H1 (cell line): ENCODE measurements around the gene TDRD12. TPM values are rescaled to one million over a fixed set of nuclear protein-coding genes. Genes with fewer than 3 reads are reported as not detected.
"Not testable (repeated sequence)": the region's sequence is repeated elsewhere in the genome, so short reads cannot be mapped to it uniquely, and the experiment has no call there.

Experiments
- CTCF ChIA-PET: fragments of 300-600 bp; sonication (Branson Sonifier 250); formaldehyde crosslinking; loops from one replicate; lab custom pipeline; 2021; ENCODE audit not compliant: partially characterized antibody; lab: Charles Lee
- POLR2A ChIA-PET: fragments of 300-600 bp; sonication (Branson Sonifier 250); formaldehyde crosslinking; loops from one replicate; lab custom pipeline; 2021; ENCODE audit warnings: inconsistent platforms; ENCODE audit not compliant: partially characterized antibody; lab: Charles Lee
- DNase-seq, 2 experiments: peaks; one replicate each; pipeline versions ENCODE4 v3.0.0 to v3.0.0-alpha.2; 2010 to 2022; ENCODE audit warnings: low spot score in 2 of 2, low read depth in 1 of 2, mixed read lengths in 1 of 2
- FAIRE-seq: peaks from 2 replicates; lab custom pipeline; 2011; peaks lifted over from hg19 to GRCh38; lab: Jason Lieb, UNC
- H2AFZ ChIP-seq: 2 replicates; pipeline ENCODE4 v1.8.1; 2012; ENCODE audit warnings: low read length, inconsistent platforms
- H2AK5ac ChIP-seq: 2 replicates; pipeline ENCODE4 v1.6.1; 2013; ENCODE audit warnings: low read depth, low read length
- H2BK120ac ChIP-seq: replicated peaks from 2 replicates; pipeline ENCODE3; 2013; ENCODE audit warnings: low read depth, low read length, inconsistent platforms
- H2BK12ac ChIP-seq: 2 replicates; pipeline ENCODE4 v1.6.1; 2013; ENCODE audit warnings: low read depth, low read length
- H2BK15ac ChIP-seq: 2 replicates; pipeline ENCODE4 v1.6.1; 2013; ENCODE audit warnings: low read length
- H2BK20ac ChIP-seq: 2 replicates; pipeline ENCODE4 v1.6.1; 2013; ENCODE audit warnings: low read length
- H2BK5ac ChIP-seq: 2 replicates; pipeline ENCODE4 v1.6.1; 2013; ENCODE audit warnings: low read depth, low read length
- H3K14ac ChIP-seq: 2 replicates; pipeline ENCODE4 v1.6.1; 2013; ENCODE audit warnings: inconsistent platforms; ENCODE audit not compliant: insufficient read length
- H3K18ac ChIP-seq: 2 replicates; pipeline ENCODE4 v1.6.1; 2013; ENCODE audit warnings: low read length; ENCODE audit errors: extremely low read depth
- H3K23ac ChIP-seq: 2 replicates; pipeline ENCODE4 v1.6.1; 2013; ENCODE audit warnings: inconsistent platforms; ENCODE audit not compliant: insufficient read length
- H3K23me2 ChIP-seq: 2 replicates; pipeline ENCODE4 v1.6.1; 2013; ENCODE audit warnings: low read depth, low read length
- H3K27ac ChIP-seq: 2 replicates; pipeline ENCODE4 v1.6.1; 2011; ENCODE audit warnings: low read depth, low read length, inconsistent platforms
- H3K27me3 ChIP-seq, 4 experiments: replicated peaks in 1 of 4; 1 replicate in 1 of 4; 2 replicates in 3 of 4; pipeline versions ENCODE4 v1.6.1 to v1.8.1; 2011 to 2013; ENCODE audit warnings: low read length in 3 of 4, mild to moderate bottlenecking in 3 of 4, inconsistent platforms in 2 of 4, mixed read lengths in 2 of 4, moderate library complexity in 1 of 4; ENCODE audit not compliant: control insufficient read depth in 3 of 4, insufficient read depth in 3 of 4; ENCODE audit errors: extremely low read depth in 1 of 4
- H3K36me3 ChIP-seq, 4 experiments: 2 replicates each; pipeline versions ENCODE4 v1.6.1 to v1.8.1; 2011 to 2013; ENCODE audit warnings: mild to moderate bottlenecking in 4 of 4, low read length in 3 of 4, moderate library complexity in 2 of 4, control low read depth in 1 of 4, inconsistent platforms in 1 of 4; ENCODE audit not compliant: insufficient read depth in 4 of 4, control insufficient read depth in 2 of 4
- H3K4ac ChIP-seq: replicated peaks from 2 replicates; pipeline ENCODE3; 2013; ENCODE audit warnings: low read length, low read depth, mixed read lengths, inconsistent platforms; ENCODE audit not compliant: insufficient read length
- H3K4me1 ChIP-seq, 4 experiments: replicated peaks in 1 of 4; 1 replicate in 1 of 4; 2 replicates in 3 of 4; pipeline versions ENCODE4 v1.6.1 to v1.8.1; 2011 to 2013; ENCODE audit warnings: low read length in 3 of 4, inconsistent platforms in 2 of 4, mixed read lengths in 1 of 4; ENCODE audit not compliant: insufficient read depth in 4 of 4, control insufficient read depth in 3 of 4
- H3K4me2 ChIP-seq, 2 experiments: 2 replicates each; pipeline versions ENCODE4 v1.6.1 to v1.8.1; 2011 to 2013; ENCODE audit warnings: low read depth in 2 of 2, low read length in 2 of 2, control low read depth in 1 of 2, inconsistent platforms in 1 of 2, mild to moderate bottlenecking in 1 of 2; ENCODE audit not compliant: insufficient read depth in 1 of 2
- H3K4me3 ChIP-seq, 4 experiments: fragments of 200-600, 300-600 bp in 1 of 4; sonication (generic), shearing (Covaris generic), sonication (Bioruptor Twin) in 1 of 4; 2 replicates each; pipeline versions ENCODE4 v1.5.1 to v1.8.1; 2011 to 2016; ENCODE audit warnings: low read length in 4 of 4, low read depth in 3 of 4, control low read depth in 2 of 4, inconsistent platforms in 2 of 4, mild to moderate bottlenecking in 2 of 4, mixed read lengths in 1 of 4, moderate library complexity in 1 of 4; ENCODE audit not compliant: insufficient read depth in 2 of 4; ENCODE audit errors: extremely low read depth in 1 of 4
- H3K56ac ChIP-seq: replicated peaks from 2 replicates; pipeline ENCODE3; 2013; ENCODE audit warnings: low read depth, mild to moderate bottlenecking, mixed read lengths, low read length, inconsistent platforms; ENCODE audit not compliant: insufficient read length
- H3K79me1 ChIP-seq: 2 replicates; pipeline ENCODE4 v1.6.1; 2013; ENCODE audit warnings: low read depth, low read length, control low read depth
- H3K79me2 ChIP-seq, 2 experiments: 2 replicates each; pipeline versions ENCODE4 v1.6.1 to v1.8.1; 2012 to 2013; ENCODE audit warnings: low read length in 2 of 2, mild to moderate bottlenecking in 2 of 2, inconsistent platforms in 1 of 2; ENCODE audit not compliant: insufficient read depth in 2 of 2, control insufficient read depth in 1 of 2
- H3K9ac ChIP-seq, 4 experiments: replicated peaks in 1 of 4; 1 replicate in 1 of 4; 2 replicates in 3 of 4; pipeline versions ENCODE4 v1.6.1 to v1.8.1; 2011 to 2013; ENCODE audit warnings: low read depth in 3 of 4, low read length in 3 of 4, control low read depth in 2 of 4, mild to moderate bottlenecking in 2 of 4, moderate library complexity in 2 of 4, inconsistent platforms in 1 of 4; ENCODE audit errors: extremely low read depth in 1 of 4
- H3K9me3 ChIP-seq, 2 experiments: 2 replicates each; pipeline versions ENCODE4 v1.6.1 to v1.8.1; 2012 to 2013; ENCODE audit warnings: mild to moderate bottlenecking in 2 of 2, moderate library complexity in 2 of 2, control low read depth in 1 of 2, inconsistent platforms in 1 of 2, low read depth in 1 of 2, low read length in 1 of 2, mixed read lengths in 1 of 2; ENCODE audit not compliant: insufficient read depth in 2 of 2
- H4K20me1 ChIP-seq, 2 experiments: replicated peaks in 1 of 2; 2 replicates each; pipeline versions ENCODE3 to v1.8.1; 2011 to 2013; ENCODE audit warnings: inconsistent platforms in 2 of 2, low read length in 2 of 2, mild to moderate bottlenecking in 1 of 2; ENCODE audit not compliant: insufficient read depth in 2 of 2, control insufficient read depth in 1 of 2
- H4K5ac ChIP-seq: 2 replicates; pipeline ENCODE4 v1.6.1; 2013; ENCODE audit warnings: low read length, low read depth, mixed read lengths, inconsistent platforms; ENCODE audit not compliant: insufficient read length
- H4K8ac ChIP-seq: 2 replicates; pipeline ENCODE4 v1.8.0; 2013; ENCODE audit warnings: mild to moderate bottlenecking, moderate library complexity, low read length, inconsistent platforms; ENCODE audit not compliant: insufficient read depth; ENCODE audit errors: extremely low read depth
- H4K91ac ChIP-seq: replicated peaks from 2 replicates; pipeline ENCODE3; 2013; ENCODE audit warnings: low read length, mixed read lengths, inconsistent platforms; ENCODE audit not compliant: insufficient read length
- SP1 ChIP-seq: IDR thresholded peaks from 2 replicates; pipeline ENCODE4 v1.6.1; 2011; ENCODE audit warnings: low read depth, low read length
- WGBS, 2 experiments: shearing (Covaris generic) in 1 of 2; methylation state at CpG; one replicate each; pipeline versions ENCODE4 v1.1.6 to v1.1.7; 2013 to 2015; ENCODE audit warnings: low lambda C conversion rate in 2 of 2, mixed read lengths in 2 of 2, inconsistent platforms in 1 of 2, low coverage in 1 of 2, missing lambda C conversion rate in 1 of 2; ENCODE audit not compliant: insufficient replicate concordance in 2 of 2, insufficient coverage in 1 of 2, insufficient read length in 1 of 2; ENCODE audit errors: extremely low coverage in 1 of 2, missing lambda C conversion rate in 1 of 2; 5-methylcytosine and 5-hydroxymethylcytosine counted together
- polyA plus RNA-seq, 7 experiments: library from polyadenylated mRNA; depleted of rRNA in 3 of 7; stranded (reverse) in 5 of 7; unstranded in 2 of 7; fragments of >200 nt in 5 of 7; fragments of 200-250 nt in 2 of 7; gene quantifications; 1 replicate in 5 of 7; 2 replicates in 1 of 7; 4 replicates in 1 of 7; pipeline versions ENCODE4 v1.2.1 to v1.2.3, GENCODE V29; 2011 to 2013; ENCODE audit warnings: missing spikeins in 2 of 7, mixed read lengths in 2 of 7
- total RNA-seq: library from RNA; stranded (reverse); fragmentation: NEBNext Ultra II Directional; extraction: Animal tissue kit (Norgen Biotek cat#: 25700); gene quantifications from 2 replicates; pipeline ENCODE4 v1.2.1, GENCODE V29; 2021

Gene TDRD12
- total and polyA plus RNA-seq, 2 of the 8 experiments (the other 6 are each of a cell fraction or from before 2014, with no cell fraction given), result 0.39 to 0.88 TPM

GRCh38 chr19:32693151-32694108 is 26.1 kb upstream of the TDRD12 start:
- not testable (repeated sequence) for H4K20me1 ChIP-seq, H2BK12ac ChIP-seq, H2AK5ac ChIP-seq, H3K23ac ChIP-seq, H3K23me2 ChIP-seq, H3K14ac ChIP-seq, H4K91ac ChIP-seq, H2BK20ac ChIP-seq, H3K56ac ChIP-seq, H2BK120ac ChIP-seq, H3K79me2 ChIP-seq, H3K79me1 ChIP-seq, H4K5ac ChIP-seq, H2BK5ac ChIP-seq, H4K8ac ChIP-seq, H2BK15ac ChIP-seq, H3K4me1 ChIP-seq, DNase-seq, H3K9ac ChIP-seq, H3K18ac ChIP-seq, H3K4ac ChIP-seq, H3K27ac ChIP-seq, H3K9me3 ChIP-seq, FAIRE-seq, H2AFZ ChIP-seq, H3K36me3 ChIP-seq
- H3K27me3 ChIP-seq, result peaks cover 0 to 21% (median 10%) of the 10 kb centered on the region in 4 experiments; a peak in 6 of 7 replicates
- 94% methylated on average over 20 of the region's 20 CpGs; no CpG with 5 or more reads in 1 of the 2 experiments for WGBS, 2 experiments
- H3K4me3 ChIP-seq, result 0 out of 8 replicates have a peak overlapping the region, but pooled peaks of 1 of the 4 experiments have one; percentile 64
- POLR2A ChIA-PET, result interaction anchor here (1.3 kb wide), 1 partner anchor 24 kb away, joined by 3 read pairs; no protein-coding TSS in a partner anchor
- H3K4me2 ChIP-seq, result peak overlapping the region in 1 of 2 experiments; percentile 48; a peak in 1 of 4 replicates
- CTCF ChIA-PET, result interaction anchor here (0.9 kb wide), 1 partner anchor 24 kb away, joined by 3 read pairs; no protein-coding TSS in a partner anchor
- TF ChIP-seq SP1, result 0 out of 2 replicates have a peak, but pooled peaks have one; percentile 13
